HCT116 (cell line): ENCODE measurements around the gene RGS19. TPM values are rescaled to one million over a fixed set of nuclear protein-coding genes. Genes with fewer than 3 reads are reported as not detected.

Experiments used
- ATAC-seq: fragments of 200-7000 bp; cut with Tn5 transposase; 2 replicates; pipeline ENCODE4 v1.9.1; 2020; ENCODE audit warnings: mild to moderate bottlenecking, moderate library complexity
- BruUV-seq: library from RNA; stranded (reverse); fragments of 400-500 nt; replicated peaks from 2 replicates; lab custom pipeline; 2021; lab: Mats Ljungman, UMichigan
- CTCF ChIA-PET: fragments of 300-600 bp; sonication (Branson Sonifier 250); formaldehyde crosslinking; loops from one replicate; lab custom pipeline; 2021; ENCODE audit warnings: antibody characterized with exemption; lab: Charles Lee
- POLR2A ChIA-PET: fragments of 300-600, 350-600 bp; sonication (Branson Sonifier 250); formaldehyde crosslinking; loops from one replicate; lab custom pipeline; 2021; ENCODE audit warnings: antibody characterized with exemption; lab: Charles Lee
- RAD21 ChIA-PET, 2 experiments: fragments of 300-600 bp; sonication (Branson Sonifier 250); formaldehyde crosslinking; loops; one replicate each; lab custom pipeline; 2023; ENCODE audit warnings: low total read pairs in 2 of 2; ENCODE audit not compliant: uncharacterized antibody in 2 of 2, unreplicated experiment in 2 of 2, low non-redundant PET in 1 of 2; lab: Charles Lee
- DNase-seq: peaks from one replicate; pipeline ENCODE4 v3.0.0-alpha.2; 2010; ENCODE audit warnings: low read depth, low spot score
- H2AFZ ChIP-seq: fragments of 200-600 bp; shearing (Covaris generic), sonication (generic); 2 replicates; pipeline ENCODE4 v1.6.1; 2017; ENCODE audit warnings: low read depth, mixed run types, mixed read lengths, antibody characterized with exemption, low read length; ENCODE audit not compliant: poor library complexity, severe bottlenecking
- H3K27ac ChIP-seq: 2 replicates; pipeline ENCODE4 v1.5.1; 2012; ENCODE audit warnings: low read depth, low read length
- H3K27me3 ChIP-seq: fragments of 200-600 bp; sonication (generic); 2 replicates; pipeline ENCODE4 v1.6.1; 2016; ENCODE audit warnings: mixed run types, low read length, mixed read lengths; ENCODE audit not compliant: insufficient read depth
- H3K36me3 ChIP-seq, 2 experiments: fragments of 200-500 bp in 1 of 2; fragments of 200-600 bp in 1 of 2; sonication (Bioruptor generic) in 1 of 2; sonication (generic) in 1 of 2; 2 replicates each; pipeline versions ENCODE4 v1.5.1 to v1.6.1; 2014 to 2016; ENCODE audit warnings: low read length in 2 of 2, inconsistent platforms in 1 of 2, mixed read lengths in 1 of 2, mixed run types in 1 of 2; ENCODE audit not compliant: insufficient read depth in 2 of 2, control insufficient read depth in 1 of 2
- H3K4me1 ChIP-seq, 2 experiments: fragments of 200-600 bp in 1 of 2; sonication (generic) in 1 of 2; 2 replicates each; pipeline versions ENCODE4 v1.5.1 to v1.6.1; 2012 to 2017; ENCODE audit warnings: low read length in 2 of 2, inconsistent platforms in 1 of 2, mild to moderate bottlenecking in 1 of 2, mixed read lengths in 1 of 2, mixed run types in 1 of 2, moderate library complexity in 1 of 2; ENCODE audit not compliant: insufficient read depth in 2 of 2, control insufficient read depth in 1 of 2
- H3K4me2 ChIP-seq: fragments of 200-600 bp; sonication (generic); 2 replicates; pipeline ENCODE4 v1.6.1; 2017; ENCODE audit warnings: mixed run types, low read length, mixed read lengths
- H3K4me3 ChIP-seq, 2 experiments: fragments of 200-600 bp in 1 of 2; sonication (generic) in 1 of 2; replicated peaks in 1 of 2; 2 replicates each; pipeline ENCODE4 v1.5.1; 2011 to 2016; ENCODE audit warnings: low read length in 2 of 2, control low read depth in 1 of 2, low read depth in 1 of 2, mild to moderate bottlenecking in 1 of 2, mixed read lengths in 1 of 2, mixed run types in 1 of 2
- H3K79me2 ChIP-seq: fragments of 200-600 bp; sonication (generic); 2 replicates; pipeline ENCODE4 v1.6.1; 2017; ENCODE audit warnings: mild to moderate bottlenecking, mixed run types, low read length, moderate library complexity, mixed read lengths; ENCODE audit not compliant: insufficient read depth
- H3K9ac ChIP-seq: fragments of 200-600 bp; sonication (generic); 2 replicates; pipeline ENCODE4 v1.6.1; 2016; ENCODE audit warnings: low read length, mixed read lengths
- H3K9me2 ChIP-seq: fragments of 200-600 bp; sonication (generic), shearing (Covaris generic); 2 replicates; pipeline ENCODE4 v1.6.1; 2017; ENCODE audit warnings: mixed run types, mild to moderate bottlenecking, moderate library complexity; ENCODE audit not compliant: insufficient read depth
- H3K9me3 ChIP-seq, 2 experiments: fragments of 200-500 bp in 1 of 2; fragments of 200-600 bp in 1 of 2; sonication (Bioruptor generic) in 1 of 2; sonication (generic) in 1 of 2; 2 replicates each; pipeline ENCODE4 v1.6.1; 2014 to 2017; ENCODE audit warnings: low read length in 2 of 2, mixed read lengths in 2 of 2, inconsistent platforms in 1 of 2, low read depth in 1 of 2, mild to moderate bottlenecking in 1 of 2, mixed run types in 1 of 2, moderate library complexity in 1 of 2; ENCODE audit not compliant: control insufficient read depth in 1 of 2, insufficient read depth in 1 of 2
- H4K20me1 ChIP-seq: fragments of 200-600 bp; sonication (generic), shearing (Covaris generic); 2 replicates; pipeline ENCODE4 v1.6.1; 2017; ENCODE audit warnings: mixed run types, mild to moderate bottlenecking, moderate library complexity; ENCODE audit not compliant: insufficient read depth
- ATF3 ChIP-seq: IDR thresholded peaks from 2 replicates; pipeline ENCODE4 v1.6.1; 2012
- CEBPB ChIP-seq: IDR thresholded peaks from 2 replicates; pipeline ENCODE4 v1.6.1; 2012; ENCODE audit warnings: low read depth
- CTCF ChIP-seq, 3 experiments: fragments of 200-600 bp in 1 of 3; sonication (generic) in 1 of 3; IDR thresholded peaks in 2 of 3; conservative IDR thresholded peaks in 1 of 3; 2 replicates each; pipeline ENCODE4 v1.5.1; 2012 to 2017; ENCODE audit warnings: low read depth in 2 of 3, low read length in 2 of 3, antibody characterized with exemption in 1 of 3, borderline replicate concordance in 1 of 3, control low read depth in 1 of 3, mild to moderate bottlenecking in 1 of 3, mixed read lengths in 1 of 3, mixed run types in 1 of 3, moderate library complexity in 1 of 3; ENCODE audit not compliant: insufficient read depth in 1 of 3
- EGR1 ChIP-seq: IDR thresholded peaks from 2 replicates; pipeline ENCODE4 v1.6.1; 2012; ENCODE audit warnings: low read depth
- EZH2 ChIP-seq: fragments of 200-600 bp; sonication (generic); IDR thresholded peaks from 2 replicates; pipeline ENCODE4 v1.6.1; 2017; ENCODE audit warnings: antibody characterized with exemption, mixed run types
- EZH2phosphoT487 ChIP-seq: fragments of 200-600 bp; IDR thresholded peaks from 2 replicates; pipeline ENCODE4 v1.6.1; 2018; ENCODE audit warnings: antibody characterized with exemption, borderline replicate concordance
- FOSL1 ChIP-seq: IDR thresholded peaks from 2 replicates; pipeline ENCODE4 v1.6.1; 2012; ENCODE audit warnings: low read depth
- JUND ChIP-seq: IDR thresholded peaks from 2 replicates; pipeline ENCODE4 v1.6.1; 2012
- MAX ChIP-seq: IDR thresholded peaks from 2 replicates; pipeline ENCODE4 v1.6.1; 2012
- POLR2A ChIP-seq: IDR thresholded peaks from 2 replicates; pipeline ENCODE4 v1.7.0; 2011; ENCODE audit warnings: borderline replicate concordance; ENCODE audit not compliant: insufficient read depth, insufficient read length; ENCODE audit errors: extremely low read depth
- POLR2AphosphoS5 ChIP-seq: IDR thresholded peaks from 2 replicates; pipeline ENCODE4 v1.6.1; 2011; ENCODE audit warnings: mild to moderate bottlenecking, low read depth, low read length, moderate library complexity
- RAD21 ChIP-seq: IDR thresholded peaks from 2 replicates; pipeline ENCODE4 v1.6.1; 2012; ENCODE audit warnings: low read depth, mild to moderate bottlenecking
- REST ChIP-seq: IDR thresholded peaks from 2 replicates; pipeline ENCODE4 v1.6.1; 2012; ENCODE audit warnings: low read depth
- SIN3A ChIP-seq: IDR thresholded peaks from 2 replicates; pipeline ENCODE4 v1.6.1; 2012; ENCODE audit warnings: low read depth
- SRF ChIP-seq: IDR thresholded peaks from 2 replicates; pipeline ENCODE4 v1.6.1; 2012; ENCODE audit warnings: low read depth
- TCF7L2 ChIP-seq: IDR thresholded peaks from 2 replicates; pipeline ENCODE4 v1.7.0; 2011; ENCODE audit warnings: borderline replicate concordance, inconsistent platforms; ENCODE audit not compliant: insufficient read depth, insufficient read length; ENCODE audit errors: extremely low read depth
- YY1 ChIP-seq: IDR thresholded peaks from 2 replicates; pipeline ENCODE4 v1.6.1; 2011; ENCODE audit warnings: low read length, low read depth, moderate library complexity, mild to moderate bottlenecking; ENCODE audit not compliant: insufficient replicate concordance; ENCODE audit errors: extremely low read depth
- ZFX ChIP-seq: fragments of 450-650 bp; IDR thresholded peaks from 2 replicates; pipeline ENCODE4 v1.6.1; 2017
- ZNF274 ChIP-seq: fragments of 200-500 bp; sonication (Bioruptor generic); IDR thresholded peaks from 2 replicates; pipeline ENCODE4 v1.6.1; 2014; ENCODE audit warnings: mild to moderate bottlenecking, low read depth, low read length, inconsistent platforms
- intact Hi-C: fragments of 100-400 bp; cut with micrococcal nuclease; formaldehyde crosslinking; loops from 2 replicates; pipeline ENCODE4 v1.10.0; 2022
- total RNA-seq: library from RNA; stranded (reverse); gene quantifications from one replicate; pipeline ENCODE4 v1.2.1, GENCODE V29; 2021; ENCODE audit not compliant: unreplicated experiment

The RGS19 gene
- total RNA-seq, 1 experiment from 2014 or later, result 21.4 TPM

- TF ChIP-seq YY1 (no peak), FOSL1 (no peak), CEBPB (no peak), ATF3 (no peak), MAX (no peak), SRF (no peak), POLR2AphosphoS5 (no peak), JUND (no peak), REST (no peak), ZFX (no peak), RAD21 (no peak), ZNF274 (no peak), EZH2 (no peak), POLR2A (no peak), TCF7L2 (no peak), SIN3A (no peak), CTCF (IDR thresholded peaks at IDR 0.05 in 2 of 3, conservative IDR thresholded peaks at IDR 0.05 in 1 of 3; ENCODE audit: borderline replicate concordance in 1 of 3, insufficient read depth in 1 of 3, low read depth in 2 of 3, low read length in 2 of 3) (no peak), EZH2phosphoT487 (no peak), EGR1 (no peak)
- peaks cover 0 to 3% of the 10 kb centered on the region in 2 experiments; a peak in 1 of 4 replicates for H3K36me3 ChIP-seq
- H3K9me2 ChIP-seq, result no peaks in the 10 kb centered on the region
- no peak overlapping the region for H3K4me2 ChIP-seq
- no peaks in the 10 kb centered on the region for H3K27me3 ChIP-seq
- no TSS peak for BruUV-seq
- H3K79me2 ChIP-seq, result no peaks in the 10 kb centered on the region
- H3K9ac ChIP-seq, result no peak overlapping the region
- no peak overlapping the region for H2AFZ ChIP-seq
- peaks cover 3 to 21% of the 10 kb centered on the region in 2 experiments for H3K4me1 ChIP-seq
- H3K27ac ChIP-seq, result no peak overlapping the region
- ChIA-PET RAD21 (no interaction called here), POLR2A (no interaction called here), CTCF (no interaction called here)
- H3K4me3 ChIP-seq, result no peak overlapping the region
- no peaks in the 10 kb centered on the region for H3K9me3 ChIP-seq
- ATAC-seq, result no peak
- no peaks in the 10 kb centered on the region for H4K20me1 ChIP-seq
- intact Hi-C loops, result no loop called here
- no peak for DNase-seq
Measured at GRCh38 chr20:64035066-64035932, 44.0 kb downstream of the RGS19 start.
